ENCODE data around the gene NOTCH3.

DNA sequence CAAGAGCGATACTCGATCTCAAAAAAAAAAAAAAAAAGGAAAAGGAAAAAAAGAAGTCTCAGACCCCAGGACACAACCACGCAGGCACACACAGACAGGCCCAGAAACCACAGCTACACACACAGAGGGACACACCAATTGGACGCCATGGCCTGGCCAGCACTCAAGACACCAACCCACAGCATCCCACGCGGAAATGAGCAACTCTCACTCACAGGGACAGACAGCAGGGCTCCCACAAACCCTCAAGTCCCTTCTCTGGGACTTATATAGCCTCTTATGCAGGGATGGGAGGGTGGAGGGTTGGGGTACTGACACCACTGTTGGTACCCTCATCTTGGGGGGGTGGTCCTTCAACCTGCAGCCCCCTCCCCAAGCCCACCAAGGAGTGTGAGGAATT, 5.9 kb downstream of the NOTCH3 start:
- TF ChIP-seq POLR2A (IDR thresholded peaks at IDR 0.05; ENCODE audit: low read depth, low read length) (no peak), TAF1 (IDR thresholded peaks at IDR 0.05; ENCODE audit: borderline replicate concordance, low read depth, low read length) (no peak)
